WTC11 (cell line): ENCODE data around the gene NAA40. TPM values are rescaled to one million over a fixed set of nuclear protein-coding genes. Genes with fewer than 3 reads are reported as not detected.

Experiments
- ATF1 ChIP-seq: sonication (generic); formaldehyde crosslinking; IDR thresholded peaks from 2 replicates; pipeline ENCODE4 v1.8.1; 2023; ENCODE audit warnings: mild to moderate bottlenecking, moderate library complexity, missing genetic modification reagents
- CBFB ChIP-seq: sonication (generic); formaldehyde crosslinking; IDR thresholded peaks from 2 replicates; pipeline ENCODE4 v1.8.1; 2022; ENCODE audit warnings: mild to moderate bottlenecking, low read depth, missing genetic modification reagents
- ELF4 ChIP-seq: sonication (generic); formaldehyde crosslinking; IDR thresholded peaks from 2 replicates; pipeline ENCODE4 v1.8.1; 2022; ENCODE audit warnings: low read depth, mild to moderate bottlenecking, moderate library complexity, missing genetic modification reagents
- EMX1 ChIP-seq: fragments of 250-450 bp; sonication (Bioruptor Pico); IDR thresholded peaks from 2 replicates; pipeline ENCODE4 v1.8.0; 2021; ENCODE audit warnings: mild to moderate bottlenecking
- FOXJ3 ChIP-seq: sonication (generic); formaldehyde crosslinking; IDR thresholded peaks from 2 replicates; pipeline ENCODE4 v1.9.0; 2021; ENCODE audit warnings: missing genetic modification reagents, mild to moderate bottlenecking, borderline replicate concordance
- JAZF1 ChIP-seq: fragments of 250-450 bp; sonication (Bioruptor Pico); IDR thresholded peaks from 2 replicates; pipeline ENCODE4 v1.9.0; 2021; ENCODE audit warnings: moderate library complexity, mild to moderate bottlenecking, inconsistent platforms
- KAT7 ChIP-seq: sonication (generic); formaldehyde crosslinking; IDR thresholded peaks from 2 replicates; pipeline ENCODE4 v1.8.1; 2023; ENCODE audit warnings: missing genetic modification reagents, mild to moderate bottlenecking, borderline replicate concordance
- MYBL2 ChIP-seq: sonication (generic); formaldehyde crosslinking; IDR thresholded peaks from 2 replicates; pipeline ENCODE4 v1.8.1; 2023; ENCODE audit warnings: mild to moderate bottlenecking, moderate library complexity, missing genetic modification reagents
- NFATC4 ChIP-seq: fragments of 250-450 bp; sonication (Bioruptor Pico); IDR thresholded peaks from 2 replicates; pipeline ENCODE4 v1.9.0; 2021; ENCODE audit warnings: mild to moderate bottlenecking
- NR1H2 ChIP-seq: sonication (generic); formaldehyde crosslinking; IDR thresholded peaks from 2 replicates; pipeline ENCODE4 v1.9.0; 2021; ENCODE audit warnings: mild to moderate bottlenecking, moderate library complexity, missing genetic modification reagents
- NR2C2 ChIP-seq: sonication (generic); formaldehyde crosslinking; IDR thresholded peaks from 2 replicates; pipeline ENCODE4 v1.8.0; 2022; ENCODE audit warnings: mild to moderate bottlenecking, missing genetic modification reagents
- NR3C1 ChIP-seq: sonication (generic); formaldehyde crosslinking; conservative IDR thresholded peaks from 2 replicates; pipeline ENCODE4 v1.8.1; 2023; ENCODE audit warnings: low read depth, mild to moderate bottlenecking, missing genetic modification reagents
- SOX15 ChIP-seq: fragments of 250-450 bp; sonication (Bioruptor Pico); IDR thresholded peaks from 2 replicates; pipeline ENCODE4 v1.9.0; 2021; ENCODE audit warnings: mild to moderate bottlenecking
- SP1 ChIP-seq: sonication (generic); formaldehyde crosslinking; conservative IDR thresholded peaks from 2 replicates; pipeline ENCODE4 v1.8.1; 2022; ENCODE audit warnings: missing genetic modification reagents
- TEAD1 ChIP-seq: sonication (generic); formaldehyde crosslinking; IDR thresholded peaks from 2 replicates; pipeline ENCODE4 v1.8.0; 2022; ENCODE audit warnings: mild to moderate bottlenecking, missing genetic modification reagents
- TEAD4 ChIP-seq: sonication (generic); formaldehyde crosslinking; IDR thresholded peaks from 2 replicates; pipeline ENCODE4 v1.8.0; 2022; ENCODE audit warnings: mild to moderate bottlenecking, missing genetic modification reagents
- TP53 ChIP-seq: sonication (generic); formaldehyde crosslinking; IDR thresholded peaks from 2 replicates; pipeline ENCODE4 v1.8.1; 2023; ENCODE audit warnings: mild to moderate bottlenecking, missing genetic modification reagents
- ZBTB21 ChIP-seq: sonication (generic); formaldehyde crosslinking; IDR thresholded peaks from 2 replicates; pipeline ENCODE4 v1.8.1; 2023; ENCODE audit warnings: mild to moderate bottlenecking, missing genetic modification reagents, borderline replicate concordance
- ZNF121 ChIP-seq: sonication (generic); formaldehyde crosslinking; IDR thresholded peaks from 2 replicates; pipeline ENCODE4 v1.8.0; 2023; ENCODE audit warnings: missing genetic modification reagents
- ZNF317 ChIP-seq: sonication (generic); formaldehyde crosslinking; IDR thresholded peaks from 2 replicates; pipeline ENCODE4 v1.8.1; 2023; ENCODE audit warnings: low read depth, mild to moderate bottlenecking, moderate library complexity, missing genetic modification reagents, borderline replicate concordance
- total RNA-seq: library from RNA; stranded (reverse); gene quantifications from 3 replicates; pipeline ENCODE4 v1.2.3, GENCODE V29; 2021
- TF ChIP-seq, protein P1 (sequence below): fragments of 250-450 bp; sonication (Bioruptor Pico); IDR thresholded peaks from 2 replicates; pipeline ENCODE4 v2.1.2; 2022; ENCODE audit warnings: mild to moderate bottlenecking, moderate library complexity
- TF ChIP-seq, protein P2 (sequence below): sonication (generic); formaldehyde crosslinking; IDR thresholded peaks from 2 replicates; pipeline ENCODE4 v1.8.1; 2022; ENCODE audit warnings: low read depth, missing genetic modification reagents, borderline replicate concordance
- TF ChIP-seq, protein P3 (sequence below): sonication (generic); formaldehyde crosslinking; IDR thresholded peaks from 2 replicates; pipeline ENCODE4 v1.8.0; 2022; ENCODE audit warnings: missing genetic modification reagents
- TF ChIP-seq, protein P4 (sequence below): sonication (generic); formaldehyde crosslinking; IDR thresholded peaks from 2 replicates; pipeline ENCODE4 v1.8.1; 2022; ENCODE audit warnings: mild to moderate bottlenecking, missing genetic modification reagents, moderate library complexity, borderline replicate concordance
- TF ChIP-seq, protein P5 (sequence below): sonication (generic); formaldehyde crosslinking; conservative IDR thresholded peaks from 2 replicates; pipeline ENCODE4 v1.8.1; 2022; ENCODE audit warnings: mild to moderate bottlenecking, missing genetic modification reagents
- TF ChIP-seq, protein P6 (sequence below): fragments of 250-450 bp; sonication (Bioruptor Pico); IDR thresholded peaks from 2 replicates; pipeline ENCODE4 v1.9.0; 2021; ENCODE audit warnings: moderate library complexity, mild to moderate bottlenecking, inconsistent platforms, borderline replicate concordance
- TF ChIP-seq, protein P7 (sequence below): sonication (generic); formaldehyde crosslinking; IDR thresholded peaks from 2 replicates; pipeline ENCODE4 v1.8.1; 2023; ENCODE audit warnings: mild to moderate bottlenecking, missing genetic modification reagents, moderate library complexity
- TF ChIP-seq, protein P8 (sequence below): sonication (generic); formaldehyde crosslinking; IDR thresholded peaks from 2 replicates; pipeline ENCODE4 v1.8.1; 2022; ENCODE audit warnings: missing genetic modification reagents, borderline replicate concordance

The NAA40 gene
- total RNA-seq, 1 experiment from 2014 or later: 31.8 TPM

DNA sequence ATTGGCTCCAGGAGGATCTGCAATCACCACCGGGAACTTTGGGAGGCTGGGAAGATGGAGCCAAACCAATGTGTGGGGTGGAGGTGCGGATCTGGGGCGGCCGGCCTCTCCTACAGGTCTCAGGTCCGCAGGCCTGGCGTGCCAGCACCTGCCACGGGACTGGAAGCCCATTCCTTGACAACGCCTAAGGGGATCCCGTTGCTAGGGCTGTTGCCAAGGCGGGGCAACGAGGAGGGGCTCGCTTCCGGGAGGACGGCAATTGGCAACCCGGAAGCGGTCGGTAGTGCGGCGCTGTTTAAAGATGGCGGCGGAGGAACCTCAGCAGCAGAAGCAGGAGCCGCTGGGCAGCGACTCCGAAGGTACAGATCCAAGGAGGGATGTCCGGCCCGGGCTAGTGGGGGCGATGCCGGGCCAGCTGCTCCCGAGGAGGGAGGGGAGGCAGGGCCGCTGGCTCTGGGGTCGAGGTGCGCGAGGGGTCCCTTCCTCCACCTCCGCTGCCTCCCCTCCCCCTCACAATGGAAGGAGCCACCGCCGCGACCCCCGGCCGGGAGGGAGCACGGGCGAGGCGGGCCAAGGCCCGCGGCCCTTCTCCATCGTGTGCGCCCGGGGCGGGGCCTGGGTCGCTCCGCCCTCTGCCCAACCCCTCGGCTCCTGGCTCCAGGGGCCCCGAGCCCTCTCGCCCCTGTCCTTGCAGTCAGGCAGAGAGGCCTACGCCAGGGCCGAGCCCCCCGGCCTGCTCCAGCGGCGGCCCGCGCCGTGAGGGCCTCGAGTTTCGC lies 47.5 kb downstream of the NAA40 start, which contains the start of gene OTUB1 (continued):
- TF ChIP-seq, protein P1, sequence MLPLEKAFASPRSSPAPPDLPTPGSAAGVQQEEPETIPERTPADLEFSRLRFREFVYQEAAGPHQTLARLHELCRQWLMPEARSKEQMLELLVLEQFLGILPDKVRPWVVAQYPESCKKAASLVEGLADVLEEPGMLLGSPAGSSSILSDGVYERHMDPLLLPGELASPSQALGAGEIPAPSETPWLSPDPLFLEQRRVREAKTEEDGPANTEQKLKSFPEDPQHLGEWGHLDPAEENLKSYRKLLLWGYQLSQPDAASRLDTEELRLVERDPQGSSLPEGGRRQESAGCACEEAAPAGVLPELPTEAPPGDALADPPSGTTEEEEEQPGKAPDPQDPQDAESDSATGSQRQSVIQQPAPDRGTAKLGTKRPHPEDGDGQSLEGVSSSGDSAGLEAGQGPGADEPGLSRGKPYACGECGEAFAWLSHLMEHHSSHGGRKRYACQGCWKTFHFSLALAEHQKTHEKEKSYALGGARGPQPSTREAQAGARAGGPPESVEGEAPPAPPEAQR: no peak
- TF ChIP-seq NR2C2 (peak; percentile 87), FOXJ3 (CRISPR knock-in tag) (no peak), TP53 (CRISPR knock-in tag) (no peak), ZNF121 (peak; percentile 31), TEAD4 (CRISPR knock-in tag) (no peak), NR3C1 (CRISPR knock-in tag) (no peak), JAZF1 (CRISPR knock-in tag) (no peak), KAT7 (CRISPR knock-in tag) (no peak), NR1H2 (CRISPR knock-in tag) (no peak), ATF1 (CRISPR knock-in tag) (0 out of 2 replicates have a peak, but pooled peaks have one; percentile 66), TEAD1 (CRISPR knock-in tag) (no peak), EMX1 (CRISPR knock-in tag) (no peak), ELF4 (CRISPR knock-in tag) (peak; percentile 23; the same call in 1 of the 2 replicates), ZBTB21 (CRISPR knock-in tag) (0 out of 2 replicates have a peak, but pooled peaks have one; percentile 12), CBFB (CRISPR knock-in tag) (no peak), NFATC4 (CRISPR knock-in tag) (no peak), MYBL2 (CRISPR knock-in tag) (no peak; the same call in 1 of the 2 replicates), ZNF317 (0 out of 2 replicates have a peak, but pooled peaks have one; percentile 32), SP1 (peak; percentile 65), SOX15 (CRISPR knock-in tag) (no peak)
- TF ChIP-seq, protein P2, sequence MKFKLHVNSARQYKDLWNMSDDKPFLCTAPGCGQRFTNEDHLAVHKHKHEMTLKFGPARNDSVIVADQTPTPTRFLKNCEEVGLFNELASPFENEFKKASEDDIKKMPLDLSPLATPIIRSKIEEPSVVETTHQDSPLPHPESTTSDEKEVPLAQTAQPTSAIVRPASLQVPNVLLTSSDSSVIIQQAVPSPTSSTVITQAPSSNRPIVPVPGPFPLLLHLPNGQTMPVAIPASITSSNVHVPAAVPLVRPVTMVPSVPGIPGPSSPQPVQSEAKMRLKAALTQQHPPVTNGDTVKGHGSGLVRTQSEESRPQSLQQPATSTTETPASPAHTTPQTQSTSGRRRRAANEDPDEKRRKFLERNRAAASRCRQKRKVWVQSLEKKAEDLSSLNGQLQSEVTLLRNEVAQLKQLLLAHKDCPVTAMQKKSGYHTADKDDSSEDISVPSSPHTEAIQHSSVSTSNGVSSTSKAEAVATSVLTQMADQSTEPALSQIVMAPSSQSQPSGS (CRISPR knock-in tag): no peak
- TF ChIP-seq, protein P3, sequence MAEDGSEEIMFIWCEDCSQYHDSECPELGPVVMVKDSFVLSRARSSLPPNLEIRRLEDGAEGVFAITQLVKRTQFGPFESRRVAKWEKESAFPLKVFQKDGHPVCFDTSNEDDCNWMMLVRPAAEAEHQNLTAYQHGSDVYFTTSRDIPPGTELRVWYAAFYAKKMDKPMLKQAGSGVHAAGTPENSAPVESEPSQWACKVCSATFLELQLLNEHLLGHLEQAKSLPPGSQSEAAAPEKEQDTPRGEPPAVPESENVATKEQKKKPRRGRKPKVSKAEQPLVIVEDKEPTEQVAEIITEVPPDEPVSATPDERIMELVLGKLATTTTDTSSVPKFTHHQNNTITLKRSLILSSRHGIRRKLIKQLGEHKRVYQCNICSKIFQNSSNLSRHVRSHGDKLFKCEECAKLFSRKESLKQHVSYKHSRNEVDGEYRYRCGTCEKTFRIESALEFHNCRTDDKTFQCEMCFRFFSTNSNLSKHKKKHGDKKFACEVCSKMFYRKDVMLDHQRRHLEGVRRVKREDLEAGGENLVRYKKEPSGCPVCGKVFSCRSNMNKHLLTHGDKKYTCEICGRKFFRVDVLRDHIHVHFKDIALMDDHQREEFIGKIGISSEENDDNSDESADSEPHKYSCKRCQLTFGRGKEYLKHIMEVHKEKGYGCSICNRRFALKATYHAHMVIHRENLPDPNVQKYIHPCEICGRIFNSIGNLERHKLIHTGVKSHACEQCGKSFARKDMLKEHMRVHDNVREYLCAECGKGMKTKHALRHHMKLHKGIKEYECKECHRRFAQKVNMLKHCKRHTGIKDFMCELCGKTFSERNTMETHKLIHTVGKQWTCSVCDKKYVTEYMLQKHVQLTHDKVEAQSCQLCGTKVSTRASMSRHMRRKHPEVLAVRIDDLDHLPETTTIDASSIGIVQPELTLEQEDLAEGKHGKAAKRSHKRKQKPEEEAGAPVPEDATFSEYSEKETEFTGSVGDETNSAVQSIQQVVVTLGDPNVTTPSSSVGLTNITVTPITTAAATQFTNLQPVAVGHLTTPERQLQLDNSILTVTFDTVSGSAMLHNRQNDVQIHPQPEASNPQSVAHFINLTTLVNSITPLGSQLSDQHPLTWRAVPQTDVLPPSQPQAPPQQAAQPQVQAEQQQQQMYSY: peak; percentile 93
- TF ChIP-seq, protein P4, sequence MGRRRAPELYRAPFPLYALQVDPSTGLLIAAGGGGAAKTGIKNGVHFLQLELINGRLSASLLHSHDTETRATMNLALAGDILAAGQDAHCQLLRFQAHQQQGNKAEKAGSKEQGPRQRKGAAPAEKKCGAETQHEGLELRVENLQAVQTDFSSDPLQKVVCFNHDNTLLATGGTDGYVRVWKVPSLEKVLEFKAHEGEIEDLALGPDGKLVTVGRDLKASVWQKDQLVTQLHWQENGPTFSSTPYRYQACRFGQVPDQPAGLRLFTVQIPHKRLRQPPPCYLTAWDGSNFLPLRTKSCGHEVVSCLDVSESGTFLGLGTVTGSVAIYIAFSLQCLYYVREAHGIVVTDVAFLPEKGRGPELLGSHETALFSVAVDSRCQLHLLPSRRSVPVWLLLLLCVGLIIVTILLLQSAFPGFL (CRISPR knock-in tag): no peak
- TF ChIP-seq, protein P5, sequence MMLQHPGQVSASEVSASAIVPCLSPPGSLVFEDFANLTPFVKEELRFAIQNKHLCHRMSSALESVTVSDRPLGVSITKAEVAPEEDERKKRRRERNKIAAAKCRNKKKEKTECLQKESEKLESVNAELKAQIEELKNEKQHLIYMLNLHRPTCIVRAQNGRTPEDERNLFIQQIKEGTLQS: no peak
- TF ChIP-seq, protein P6, sequence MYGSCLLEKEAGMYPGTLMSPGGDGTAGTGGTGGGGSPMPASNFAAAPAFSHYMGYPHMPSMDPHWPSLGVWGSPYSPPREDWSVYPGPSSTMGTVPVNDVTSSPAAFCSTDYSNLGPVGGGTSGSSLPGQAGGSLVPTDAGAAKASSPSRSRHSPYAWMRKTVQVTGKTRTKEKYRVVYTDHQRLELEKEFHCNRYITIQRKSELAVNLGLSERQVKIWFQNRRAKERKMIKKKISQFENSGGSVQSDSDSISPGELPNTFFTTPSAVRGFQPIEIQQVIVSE (CRISPR knock-in tag): no peak
- TF ChIP-seq, protein P7, sequence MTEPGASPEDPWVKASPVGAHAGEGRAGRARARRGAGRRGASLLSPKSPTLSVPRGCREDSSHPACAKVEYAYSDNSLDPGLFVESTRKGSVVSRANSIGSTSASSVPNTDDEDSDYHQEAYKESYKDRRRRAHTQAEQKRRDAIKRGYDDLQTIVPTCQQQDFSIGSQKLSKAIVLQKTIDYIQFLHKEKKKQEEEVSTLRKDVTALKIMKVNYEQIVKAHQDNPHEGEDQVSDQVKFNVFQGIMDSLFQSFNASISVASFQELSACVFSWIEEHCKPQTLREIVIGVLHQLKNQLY (CRISPR knock-in tag): no peak
- TF ChIP-seq, protein P8, sequence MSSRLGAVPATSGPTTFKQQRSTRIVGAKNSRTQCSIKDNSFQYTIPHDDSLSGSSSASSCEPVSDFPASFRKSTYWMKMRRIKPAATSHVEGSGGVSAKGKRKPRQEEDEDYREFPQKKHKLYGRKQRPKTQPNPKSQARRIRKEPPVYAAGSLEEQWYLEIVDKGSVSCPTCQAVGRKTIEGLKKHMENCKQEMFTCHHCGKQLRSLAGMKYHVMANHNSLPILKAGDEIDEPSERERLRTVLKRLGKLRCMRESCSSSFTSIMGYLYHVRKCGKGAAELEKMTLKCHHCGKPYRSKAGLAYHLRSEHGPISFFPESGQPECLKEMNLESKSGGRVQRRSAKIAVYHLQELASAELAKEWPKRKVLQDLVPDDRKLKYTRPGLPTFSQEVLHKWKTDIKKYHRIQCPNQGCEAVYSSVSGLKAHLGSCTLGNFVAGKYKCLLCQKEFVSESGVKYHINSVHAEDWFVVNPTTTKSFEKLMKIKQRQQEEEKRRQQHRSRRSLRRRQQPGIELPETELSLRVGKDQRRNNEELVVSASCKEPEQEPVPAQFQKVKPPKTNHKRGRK (CRISPR knock-in tag): no peak
